GM18951 (cell line): ENCODE measurements around the gene BCL2L1.
"Not testable (repeated sequence)": the region's sequence is repeated elsewhere in the genome, so short reads cannot be mapped to it uniquely, and the experiment has no call there.

ENCODE experiments used
- POLR2A ChIP-seq: IDR thresholded peaks from 4 replicates; pipeline ENCODE4 v1.6.1; 2011; ENCODE audit warnings: mild to moderate bottlenecking; ENCODE audit not compliant: insufficient read length, insufficient read depth; ENCODE audit errors: extremely low read depth
- in situ Hi-C: fragments of 300-500 bp; cut with MboI; formaldehyde crosslinking; loops from one replicate; pipeline ENCODE4 v1.12.0; 2022; ENCODE audit warnings: low sequenced_read_pairs, mixed read lengths, inconsistent platforms; ENCODE audit not compliant: unreplicated experiment

BCL2L1 gene

GRCh38 chr20:31666258-31667042 lies 56.2 kb downstream of the BCL2L1 start:
- TF ChIP-seq POLR2A = no peak
- in situ Hi-C loops = loop anchor here (5.0 kb wide), 1 partner anchor 46 kb away; no protein-coding TSS in a partner anchor

DNA sequence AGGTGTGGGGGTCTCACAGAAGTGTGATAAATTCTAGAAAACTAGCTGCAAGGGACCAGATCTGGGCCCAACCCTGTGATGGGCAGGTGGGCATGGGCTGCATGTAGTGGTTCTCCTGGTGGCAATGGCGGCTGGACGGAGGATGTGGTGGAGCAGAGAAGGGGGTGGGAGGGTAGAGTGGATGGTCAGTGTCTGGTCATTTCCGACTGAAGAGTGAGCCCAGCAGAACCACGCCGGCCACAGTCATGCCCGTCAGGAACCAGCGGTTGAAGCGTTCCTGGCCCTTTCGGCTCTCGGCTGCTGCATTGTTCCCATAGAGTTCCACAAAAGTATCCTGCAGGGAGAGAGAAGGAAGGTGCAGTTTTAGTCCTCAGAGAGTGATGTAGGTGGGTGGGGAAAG lies 56.9 kb downstream of the BCL2L1 start:
- TF ChIP-seq POLR2A = no peak

GRCh38 chr20:31664696-31665354 lies 57.8 kb downstream of the BCL2L1 start:
- in situ Hi-C loops = loop anchor here (5.0 kb wide), 1 partner anchor 47 kb away; no protein-coding TSS in a partner anchor
- TF ChIP-seq POLR2A = no peak

More for the DNA sequence above, 56.9 kb downstream of the BCL2L1 start:
- in situ Hi-C loops = loop anchor here (5.0 kb wide), 1 partner anchor 47 kb away; no protein-coding TSS in a partner anchor

- in situ Hi-C loops = no loop called here
- TF ChIP-seq POLR2A = no peak
Measured at GRCh38 chr20:31663838-31664695, 58.6 kb downstream of the BCL2L1 start.

DNA sequence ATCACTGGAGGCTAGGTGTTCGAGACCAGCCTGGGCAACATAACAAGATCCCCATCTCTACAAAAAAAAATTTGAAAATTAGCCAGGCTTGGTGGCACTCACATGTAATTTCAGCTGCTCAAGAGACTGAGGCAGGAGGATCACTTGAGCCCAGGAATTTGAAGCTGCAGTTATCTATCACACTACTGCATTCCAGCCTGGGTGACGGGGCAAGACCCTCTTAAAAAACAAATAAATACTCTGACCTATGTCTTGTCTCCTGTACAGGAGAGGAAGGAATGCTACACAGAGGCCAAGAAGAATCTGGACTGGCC lies 59.2 kb downstream of the BCL2L1 start:
- no peak for TF ChIP-seq POLR2A
- in situ Hi-C loops = no loop called here

DNA sequence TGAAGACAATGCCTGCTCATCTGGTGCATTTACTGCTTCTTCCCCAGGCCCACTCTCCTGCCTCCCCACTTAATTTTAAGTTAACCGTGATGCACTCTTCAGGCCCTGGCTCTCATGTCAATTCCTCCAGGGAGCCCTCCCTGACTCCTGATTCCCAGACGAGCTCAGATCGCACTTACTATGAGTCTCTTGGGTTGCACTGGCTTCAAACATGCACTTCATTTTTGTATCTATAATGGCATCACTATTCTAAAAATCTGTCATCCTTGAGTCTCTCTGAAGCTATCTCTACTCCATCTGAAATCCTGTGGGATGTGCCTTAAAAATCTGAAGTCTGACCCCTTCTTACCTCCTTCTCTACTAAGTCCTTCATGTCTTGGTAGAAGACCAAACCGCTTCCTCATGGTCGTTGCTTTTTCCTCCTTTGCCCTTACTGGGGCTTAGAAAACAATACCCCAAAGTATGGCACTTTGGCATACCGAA lies 60.3 kb downstream of the BCL2L1 start:
- TF ChIP-seq POLR2A = no peak
- in situ Hi-C loops = no loop called here

DNA sequence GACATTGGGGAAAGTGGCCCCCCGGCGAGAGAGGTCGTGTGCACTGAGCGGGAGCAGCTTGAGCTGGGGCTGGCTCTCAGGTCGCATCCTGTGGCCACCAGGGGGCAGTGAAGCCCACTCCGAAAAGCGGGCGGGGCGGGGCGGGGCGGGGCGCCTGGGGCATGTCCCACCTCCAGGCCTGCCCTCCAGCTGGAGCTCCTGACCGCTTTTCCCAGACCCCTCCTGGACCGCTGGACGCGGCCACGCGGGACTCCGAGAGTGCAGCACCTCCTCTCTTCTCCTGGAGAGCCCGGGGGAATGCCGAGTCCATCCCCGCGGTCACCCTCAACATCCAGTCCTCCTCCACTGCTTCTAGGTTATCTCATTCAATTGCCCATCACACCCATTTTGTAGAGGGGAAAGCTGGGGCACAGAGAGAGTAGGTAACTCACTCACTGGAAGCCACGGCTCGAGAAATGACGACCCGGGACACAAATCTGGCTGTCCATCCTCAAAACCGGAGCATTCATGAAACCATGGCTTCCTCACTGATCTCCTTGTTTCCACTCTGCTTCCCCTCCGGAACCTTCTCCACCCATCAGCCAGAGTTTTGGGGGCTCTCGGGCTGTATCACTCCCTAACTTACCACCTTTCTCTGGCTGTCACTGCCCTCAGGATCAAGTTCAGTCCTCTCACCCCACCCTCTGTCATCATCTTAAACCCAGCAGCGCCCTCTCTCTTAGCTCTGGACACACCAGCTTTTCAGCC lies 60.9 kb downstream of the BCL2L1 start:
- in situ Hi-C loops = no loop called here
- TF ChIP-seq POLR2A = no peak

- no peak for TF ChIP-seq POLR2A
Measured at GRCh38 chr20:31654534-31654933, 68.1 kb downstream of the BCL2L1 start.

GRCh38 chr20:31653561-31653960 lies 69.1 kb downstream of the BCL2L1 start:
- in situ Hi-C loops = no loop called here
- no peak for TF ChIP-seq POLR2A

More at GRCh38 chr20:31654534-31654933, 68.1 kb downstream of the BCL2L1 start:
- in situ Hi-C loops = no loop called here

- no peak for TF ChIP-seq POLR2A
- in situ Hi-C loops = no loop called here
Measured at GRCh38 chr20:31652917-31653396, 69.7 kb downstream of the BCL2L1 start.

- in situ Hi-C loops = not testable (repeated sequence)
Measured at GRCh38 chr20:31648104-31648503, 74.6 kb downstream of the BCL2L1 start.

- TF ChIP-seq POLR2A = no peak
- in situ Hi-C loops = no loop called here
Measured at GRCh38 chr20:31644701-31645100, 78.0 kb downstream of the BCL2L1 start.
